Hepatocyte (in vitro differentiated cells): ENCODE data around the gene ATP6V0E1. TPM values are rescaled to one million over a fixed set of nuclear protein-coding genes. Genes with fewer than 3 reads are reported as not detected.

Source experiments
- DNase-seq: peaks from one replicate; pipeline ENCODE4 v3.0.0-alpha.2; 2016; ENCODE audit warnings: low spot score
- H2AFZ ChIP-seq: fragments of 200-600 bp; sonication (generic); 2 replicates; pipeline ENCODE4 v1.6.0; 2016; ENCODE audit warnings: antibody characterized with exemption, mild to moderate bottlenecking
- H3K27ac ChIP-seq: fragments of 200-600 bp; sonication (generic); 2 replicates; pipeline ENCODE4 v1.5.1; 2016; ENCODE audit warnings: mild to moderate bottlenecking
- H3K27me3 ChIP-seq: fragments of 200-600 bp; sonication (generic); 2 replicates; pipeline ENCODE4 v1.6.1; 2016
- H3K36me3 ChIP-seq: fragments of 200-600 bp; sonication (generic); replicated peaks from 2 replicates; pipeline ENCODE4 v1.5.1; 2016; ENCODE audit warnings: low read depth; ENCODE audit not compliant: insufficient read depth
- H3K4me1 ChIP-seq: fragments of 200-600 bp; sonication (generic); 2 replicates; pipeline ENCODE4 v1.5.1; 2016; ENCODE audit warnings: mild to moderate bottlenecking, moderate library complexity; ENCODE audit not compliant: insufficient read depth
- H3K4me2 ChIP-seq: fragments of 200-600 bp; sonication (generic); 2 replicates; pipeline ENCODE4 v1.6.0; 2016
- H3K4me3 ChIP-seq: fragments of 200-600 bp; sonication (generic); 2 replicates; pipeline ENCODE4 v1.5.1; 2016; ENCODE audit warnings: mild to moderate bottlenecking
- H3K79me2 ChIP-seq: fragments of 200-600 bp; sonication (generic); 2 replicates; pipeline ENCODE4 v1.6.0; 2017; ENCODE audit warnings: mild to moderate bottlenecking
- H3K9me2 ChIP-seq: fragments of 200-600 bp; sonication (generic); replicated peaks from 2 replicates; pipeline ENCODE4 v1.6.0; 2017; ENCODE audit warnings: mild to moderate bottlenecking; ENCODE audit not compliant: insufficient read depth
- H3K9me3 ChIP-seq: fragments of 200-600 bp; sonication (generic); 2 replicates; pipeline ENCODE4 v1.5.1; 2016; ENCODE audit warnings: low read depth, mild to moderate bottlenecking
- H4K20me1 ChIP-seq: fragments of 200-600 bp; sonication (generic); 2 replicates; pipeline ENCODE4 v1.6.0; 2016; ENCODE audit warnings: mild to moderate bottlenecking; ENCODE audit not compliant: insufficient read depth, poor library complexity, severe bottlenecking
- EZH2 ChIP-seq: fragments of 200-600 bp; sonication (generic); IDR thresholded peaks from 2 replicates; pipeline ENCODE4 v1.6.1; 2016; ENCODE audit warnings: antibody characterized with exemption, mild to moderate bottlenecking, borderline replicate concordance
- EZH2phosphoT487 ChIP-seq: fragments of 200-600 bp; sonication (generic); IDR thresholded peaks from one replicate; pipeline ENCODE4 v1.6.1; 2018; ENCODE audit warnings: antibody characterized with exemption, mild to moderate bottlenecking, low read depth, moderate library complexity; ENCODE audit not compliant: unreplicated experiment, severe bottlenecking
- WGBS: methylation state at CpG from one replicate; pipeline ENCODE4 v1.1.6; 2016; ENCODE audit warnings: low lambda C conversion rate; ENCODE audit errors: missing lambda C conversion rate; 5-methylcytosine and 5-hydroxymethylcytosine counted together
- polyA plus RNA-seq: library from polyadenylated mRNA; unstranded; fragments of >200 nt; fragmentation: Nextera tagmentation; extraction: Ambion mirVana; gene quantifications from 2 replicates; pipeline ENCODE4 v1.2.1, GENCODE V29; 2016
- total RNA-seq: library from RNA; depleted of rRNA; stranded (reverse); fragments of >200 nt; gene quantifications from 2 replicates; pipeline ENCODE4 v1.2.3, GENCODE V29; 2014
- TF ChIP-seq, protein P1 (sequence below): fragments of 200-600 bp; sonication (generic); IDR thresholded peaks from 2 replicates; pipeline ENCODE4 v1.5.1; 2016; ENCODE audit warnings: antibody characterized with exemption, mild to moderate bottlenecking; ENCODE audit not compliant: poor library complexity

Gene ATP6V0E1
- total and polyA plus RNA-seq, 2 experiments from 2014 or later = 216 to 657 TPM

DNA sequence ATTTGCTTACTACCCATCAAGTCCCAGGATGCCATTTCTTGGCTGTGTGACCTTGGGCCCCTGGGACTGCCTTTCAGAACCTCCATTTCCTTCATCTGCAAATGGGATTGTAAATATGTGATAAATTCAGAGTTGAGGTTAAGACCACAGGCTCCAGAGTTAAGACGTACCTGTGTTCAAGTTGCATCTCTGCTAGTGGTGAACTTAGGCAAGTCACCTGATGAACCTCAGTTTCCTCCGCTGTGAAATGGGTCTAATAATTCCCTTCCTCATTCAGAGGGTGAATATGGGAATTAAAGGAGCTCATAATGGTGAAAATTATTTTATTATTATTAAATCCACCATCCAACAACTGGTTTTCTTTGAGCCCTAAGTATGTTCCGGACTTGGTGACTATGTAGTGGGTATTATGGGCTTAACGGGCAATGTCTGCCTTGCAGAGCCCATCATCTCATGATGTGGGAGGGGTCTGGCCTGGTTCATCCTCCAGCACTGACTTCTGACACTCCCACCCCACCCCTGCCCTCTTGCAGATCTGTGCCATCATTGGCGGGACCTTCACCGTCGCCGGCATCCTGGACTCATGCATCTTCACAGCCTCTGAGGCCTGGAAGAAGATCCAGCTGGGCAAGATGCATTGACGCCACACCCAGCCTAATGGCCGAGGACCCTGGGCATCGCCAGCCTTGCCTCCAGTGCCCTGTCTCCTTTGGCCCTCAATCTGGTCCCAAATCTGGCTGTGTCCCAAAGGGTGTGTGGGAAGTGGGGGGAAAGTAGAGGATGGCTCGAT lies 33.2 kb upstream of the ATP6V0E1 start:
- 96% methylated on average over 12 of the region's 12 CpGs for WGBS

DNA sequence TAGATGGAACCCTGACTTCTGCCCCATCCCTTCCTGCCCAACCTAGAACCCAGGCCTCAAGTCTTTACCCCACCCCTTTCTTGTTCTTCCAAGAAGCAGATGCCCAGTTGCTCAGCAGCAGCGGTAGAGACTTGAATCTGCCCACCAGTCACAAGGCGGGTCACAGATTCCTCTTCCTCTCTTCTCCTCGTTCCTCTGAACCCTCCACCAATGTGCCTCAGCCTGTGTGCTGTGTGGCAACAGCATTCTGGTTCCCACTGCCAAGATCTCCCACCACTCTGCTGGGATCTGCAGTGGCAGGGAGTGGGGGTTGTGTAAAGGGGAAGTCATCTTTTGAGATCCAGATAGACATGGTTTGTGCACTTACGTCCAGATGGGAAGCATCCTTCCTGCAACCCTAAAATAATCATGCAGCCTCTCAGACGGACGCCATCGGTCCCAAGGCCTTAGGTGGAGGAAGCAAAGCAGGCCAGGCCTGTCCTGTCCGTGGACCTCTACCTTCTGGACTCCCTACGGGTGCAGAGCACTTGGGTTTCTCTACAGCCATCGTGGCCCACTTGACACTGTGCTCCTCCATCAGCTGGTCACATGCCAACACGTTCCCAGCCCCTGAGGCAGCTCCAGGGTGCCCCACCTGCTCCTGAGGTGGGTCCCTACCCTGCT lies 32.1 kb upstream of the ATP6V0E1 start:
- H3K36me3 ChIP-seq = no peaks in the 10 kb centered on the region
- no peaks in the 10 kb centered on the region for H3K27me3 ChIP-seq
- H3K79me2 ChIP-seq = no peaks in the 10 kb centered on the region
- TF ChIP-seq, protein P1, sequence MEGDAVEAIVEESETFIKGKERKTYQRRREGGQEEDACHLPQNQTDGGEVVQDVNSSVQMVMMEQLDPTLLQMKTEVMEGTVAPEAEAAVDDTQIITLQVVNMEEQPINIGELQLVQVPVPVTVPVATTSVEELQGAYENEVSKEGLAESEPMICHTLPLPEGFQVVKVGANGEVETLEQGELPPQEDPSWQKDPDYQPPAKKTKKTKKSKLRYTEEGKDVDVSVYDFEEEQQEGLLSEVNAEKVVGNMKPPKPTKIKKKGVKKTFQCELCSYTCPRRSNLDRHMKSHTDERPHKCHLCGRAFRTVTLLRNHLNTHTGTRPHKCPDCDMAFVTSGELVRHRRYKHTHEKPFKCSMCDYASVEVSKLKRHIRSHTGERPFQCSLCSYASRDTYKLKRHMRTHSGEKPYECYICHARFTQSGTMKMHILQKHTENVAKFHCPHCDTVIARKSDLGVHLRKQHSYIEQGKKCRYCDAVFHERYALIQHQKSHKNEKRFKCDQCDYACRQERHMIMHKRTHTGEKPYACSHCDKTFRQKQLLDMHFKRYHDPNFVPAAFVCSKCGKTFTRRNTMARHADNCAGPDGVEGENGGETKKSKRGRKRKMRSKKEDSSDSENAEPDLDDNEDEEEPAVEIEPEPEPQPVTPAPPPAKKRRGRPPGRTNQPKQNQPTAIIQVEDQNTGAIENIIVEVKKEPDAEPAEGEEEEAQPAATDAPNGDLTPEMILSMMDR = no peak
- TF ChIP-seq EZH2 (no peak), EZH2phosphoT487 (no peak)
- no peaks in the 10 kb centered on the region for H4K20me1 ChIP-seq
- no peaks in the 10 kb centered on the region for H3K9me3 ChIP-seq
- H3K4me1 ChIP-seq = no peaks in the 10 kb centered on the region
- no peak overlapping the region for H3K27ac ChIP-seq
- H2AFZ ChIP-seq = no peak overlapping the region
- no peak for DNase-seq
- no peak overlapping the region for H3K4me3 ChIP-seq
- WGBS = 90% methylated on average over 11 of the region's 11 CpGs
- H3K9me2 ChIP-seq = no peaks in the 10 kb centered on the region
- H3K4me2 ChIP-seq = no peak overlapping the region

More for the DNA sequence above, 33.2 kb upstream of the ATP6V0E1 start:
- Histone ChIP-seq H3K27me3 (no peaks in the 10 kb centered on the region), H3K4me1 (no peaks in the 10 kb centered on the region), H3K36me3 (no peaks in the 10 kb centered on the region), H3K9me3 (no peaks in the 10 kb centered on the region), H4K20me1 (no peaks in the 10 kb centered on the region), H3K79me2 (no peaks in the 10 kb centered on the region), H3K27ac (no peak overlapping the region), H3K4me2 (no peak overlapping the region), H2AFZ (no peak overlapping the region), H3K4me3 (no peak overlapping the region), H3K9me2 (no peaks in the 10 kb centered on the region)
- no peak for DNase-seq
- TF ChIP-seq, protein P1 = no peak
- TF ChIP-seq EZH2phosphoT487 (no peak), EZH2 (no peak)

DNA sequence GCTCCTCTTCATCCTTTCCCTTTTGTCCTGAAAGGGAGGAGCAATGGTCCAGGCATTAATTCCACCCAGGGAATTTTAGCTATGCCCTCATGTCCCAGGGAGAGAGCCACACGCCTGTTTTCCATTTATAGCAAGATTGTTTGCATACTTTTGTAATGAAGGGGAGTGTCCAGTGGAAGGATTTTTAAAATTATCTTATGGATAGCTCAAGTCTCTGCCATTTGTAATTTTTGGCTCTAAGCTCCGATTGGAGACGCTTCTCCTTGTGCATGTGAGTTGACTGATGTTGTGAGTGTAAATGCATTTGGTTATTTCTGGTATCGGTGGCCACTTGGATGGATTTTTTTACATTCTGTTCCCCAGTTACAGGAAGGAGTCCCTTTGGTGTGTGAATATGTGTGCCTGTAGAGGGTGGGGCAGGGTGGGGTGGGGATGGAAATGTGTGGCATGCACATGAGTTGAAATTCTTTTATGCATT lies 31.5 kb upstream of the ATP6V0E1 start:
- Histone ChIP-seq H3K27me3 (no peaks in the 10 kb centered on the region), H3K36me3 (no peaks in the 10 kb centered on the region), H3K9me3 (no peaks in the 10 kb centered on the region), H3K4me2 (no peak overlapping the region), H3K79me2 (no peaks in the 10 kb centered on the region), H3K4me1 (no peaks in the 10 kb centered on the region), H3K4me3 (no peak overlapping the region), H3K27ac (no peak overlapping the region), H4K20me1 (no peaks in the 10 kb centered on the region), H2AFZ (no peak overlapping the region), H3K9me2 (no peaks in the 10 kb centered on the region)
- 81% methylated on average over 4 of the region's 4 CpGs for WGBS
- no peak for DNase-seq
- TF ChIP-seq EZH2 (no peak), EZH2phosphoT487 (no peak)
- TF ChIP-seq, protein P1 = no peak
